ENCODE measurements around the gene HVCN1.

GRCh38 chr12:110733089-110733715 lies 44.3 kb upstream of the HVCN1 start:
- TF ChIP-seq, protein P1, sequence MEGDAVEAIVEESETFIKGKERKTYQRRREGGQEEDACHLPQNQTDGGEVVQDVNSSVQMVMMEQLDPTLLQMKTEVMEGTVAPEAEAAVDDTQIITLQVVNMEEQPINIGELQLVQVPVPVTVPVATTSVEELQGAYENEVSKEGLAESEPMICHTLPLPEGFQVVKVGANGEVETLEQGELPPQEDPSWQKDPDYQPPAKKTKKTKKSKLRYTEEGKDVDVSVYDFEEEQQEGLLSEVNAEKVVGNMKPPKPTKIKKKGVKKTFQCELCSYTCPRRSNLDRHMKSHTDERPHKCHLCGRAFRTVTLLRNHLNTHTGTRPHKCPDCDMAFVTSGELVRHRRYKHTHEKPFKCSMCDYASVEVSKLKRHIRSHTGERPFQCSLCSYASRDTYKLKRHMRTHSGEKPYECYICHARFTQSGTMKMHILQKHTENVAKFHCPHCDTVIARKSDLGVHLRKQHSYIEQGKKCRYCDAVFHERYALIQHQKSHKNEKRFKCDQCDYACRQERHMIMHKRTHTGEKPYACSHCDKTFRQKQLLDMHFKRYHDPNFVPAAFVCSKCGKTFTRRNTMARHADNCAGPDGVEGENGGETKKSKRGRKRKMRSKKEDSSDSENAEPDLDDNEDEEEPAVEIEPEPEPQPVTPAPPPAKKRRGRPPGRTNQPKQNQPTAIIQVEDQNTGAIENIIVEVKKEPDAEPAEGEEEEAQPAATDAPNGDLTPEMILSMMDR (IDR thresholded peaks at IDR 0.05): no peak
- TF ChIP-seq POLR2A (IDR thresholded peaks at IDR 0.05) (no peak), EP300 (IDR thresholded peaks at IDR 0.05) (no peak)
